Hepatocyte (in vitro differentiated cells): ENCODE measurements around the gene TMIE. TPM values are rescaled to one million over a fixed set of nuclear protein-coding genes. Genes with fewer than 3 reads are reported as not detected.

Experiments used
- DNase-seq: peaks from one replicate; pipeline ENCODE4 v3.0.0-alpha.2; 2016; ENCODE audit warnings: low spot score
- H2AFZ ChIP-seq: fragments of 200-600 bp; sonication (generic); 2 replicates; pipeline ENCODE4 v1.6.0; 2016; ENCODE audit warnings: antibody characterized with exemption, mild to moderate bottlenecking
- H3K27ac ChIP-seq: fragments of 200-600 bp; sonication (generic); 2 replicates; pipeline ENCODE4 v1.5.1; 2016; ENCODE audit warnings: mild to moderate bottlenecking
- H3K27me3 ChIP-seq: fragments of 200-600 bp; sonication (generic); 2 replicates; pipeline ENCODE4 v1.6.1; 2016
- H3K36me3 ChIP-seq: fragments of 200-600 bp; sonication (generic); replicated peaks from 2 replicates; pipeline ENCODE4 v1.5.1; 2016; ENCODE audit warnings: low read depth; ENCODE audit not compliant: insufficient read depth
- H3K4me1 ChIP-seq: fragments of 200-600 bp; sonication (generic); 2 replicates; pipeline ENCODE4 v1.5.1; 2016; ENCODE audit warnings: mild to moderate bottlenecking, moderate library complexity; ENCODE audit not compliant: insufficient read depth
- H3K4me2 ChIP-seq: fragments of 200-600 bp; sonication (generic); 2 replicates; pipeline ENCODE4 v1.6.0; 2016
- H3K4me3 ChIP-seq: fragments of 200-600 bp; sonication (generic); 2 replicates; pipeline ENCODE4 v1.5.1; 2016; ENCODE audit warnings: mild to moderate bottlenecking
- H3K79me2 ChIP-seq: fragments of 200-600 bp; sonication (generic); 2 replicates; pipeline ENCODE4 v1.6.0; 2017; ENCODE audit warnings: mild to moderate bottlenecking
- H3K9me2 ChIP-seq: fragments of 200-600 bp; sonication (generic); replicated peaks from 2 replicates; pipeline ENCODE4 v1.6.0; 2017; ENCODE audit warnings: mild to moderate bottlenecking; ENCODE audit not compliant: insufficient read depth
- H3K9me3 ChIP-seq: fragments of 200-600 bp; sonication (generic); 2 replicates; pipeline ENCODE4 v1.5.1; 2016; ENCODE audit warnings: low read depth, mild to moderate bottlenecking
- H4K20me1 ChIP-seq: fragments of 200-600 bp; sonication (generic); 2 replicates; pipeline ENCODE4 v1.6.0; 2016; ENCODE audit warnings: mild to moderate bottlenecking; ENCODE audit not compliant: insufficient read depth, poor library complexity, severe bottlenecking
- CTCF ChIP-seq: fragments of 200-600 bp; sonication (generic); IDR thresholded peaks from 2 replicates; pipeline ENCODE4 v1.5.1; 2016; ENCODE audit warnings: antibody characterized with exemption, mild to moderate bottlenecking; ENCODE audit not compliant: poor library complexity
- EZH2 ChIP-seq: fragments of 200-600 bp; sonication (generic); IDR thresholded peaks from 2 replicates; pipeline ENCODE4 v1.6.1; 2016; ENCODE audit warnings: antibody characterized with exemption, mild to moderate bottlenecking, borderline replicate concordance
- EZH2phosphoT487 ChIP-seq: fragments of 200-600 bp; sonication (generic); IDR thresholded peaks from one replicate; pipeline ENCODE4 v1.6.1; 2018; ENCODE audit warnings: antibody characterized with exemption, mild to moderate bottlenecking, low read depth, moderate library complexity; ENCODE audit not compliant: unreplicated experiment, severe bottlenecking
- WGBS: methylation state at CpG from one replicate; pipeline ENCODE4 v1.1.6; 2016; ENCODE audit warnings: low lambda C conversion rate; ENCODE audit errors: missing lambda C conversion rate; 5-methylcytosine and 5-hydroxymethylcytosine counted together
- polyA plus RNA-seq: library from polyadenylated mRNA; unstranded; fragments of >200 nt; fragmentation: Nextera tagmentation; extraction: Ambion mirVana; gene quantifications from 2 replicates; pipeline ENCODE4 v1.2.1, GENCODE V29; 2016
- total RNA-seq: library from RNA; depleted of rRNA; stranded (reverse); fragments of >200 nt; gene quantifications from 2 replicates; pipeline ENCODE4 v1.2.3, GENCODE V29; 2014

TMIE gene
- total and polyA plus RNA-seq, 2 experiments from 2014 or later = 0.37 to 0.51 TPM

GRCh38 chr3:46708401-46709156 is 7.4 kb downstream of the TMIE start:
- no peak overlapping the region for H2AFZ ChIP-seq
- no peak overlapping the region for H3K4me2 ChIP-seq
- WGBS = 86% methylated on average over 11 of the region's 11 CpGs
- H3K27ac ChIP-seq = no peak overlapping the region
- no peaks in the 10 kb centered on the region for H3K9me2 ChIP-seq
- no peaks in the 10 kb centered on the region for H3K27me3 ChIP-seq
- peaks cover 20% of the 10 kb centered on the region for H3K4me1 ChIP-seq
- TF ChIP-seq CTCF = no peak
- no peak for TF ChIP-seq EZH2phosphoT487
- TF ChIP-seq EZH2 = no peak
- H3K79me2 ChIP-seq = no peaks in the 10 kb centered on the region
- no peaks in the 10 kb centered on the region for H3K36me3 ChIP-seq
- H3K9me3 ChIP-seq = no peaks in the 10 kb centered on the region
- no peak for DNase-seq
- no peaks in the 10 kb centered on the region for H4K20me1 ChIP-seq
- no peak overlapping the region for H3K4me3 ChIP-seq

GRCh38 chr3:46709157-46709654 is 8.0 kb downstream of the TMIE start:
- Histone ChIP-seq H4K20me1 (no peaks in the 10 kb centered on the region), H3K4me2 (no peak overlapping the region), H3K36me3 (no peaks in the 10 kb centered on the region), H3K27me3 (no peaks in the 10 kb centered on the region), H3K4me3 (no peak overlapping the region), H3K4me1 (peaks cover 20% of the 10 kb centered on the region), H3K9me2 (no peaks in the 10 kb centered on the region), H3K27ac (no peak overlapping the region), H3K9me3 (no peaks in the 10 kb centered on the region), H3K79me2 (no peaks in the 10 kb centered on the region), H2AFZ (no peak overlapping the region)
- WGBS = 94% methylated on average over 7 of the region's 7 CpGs
- no peak for DNase-seq
- TF ChIP-seq EZH2 = no peak
- no peak for TF ChIP-seq EZH2phosphoT487
- TF ChIP-seq CTCF = no peak

- H3K27me3 ChIP-seq = no peaks in the 10 kb centered on the region
- WGBS = 97% methylated on average over 6 of the region's 6 CpGs
- no peaks in the 10 kb centered on the region for H3K79me2 ChIP-seq
- DNase-seq = no peak
- H3K27ac ChIP-seq = no peak overlapping the region
- no peaks in the 10 kb centered on the region for H3K36me3 ChIP-seq
- H3K9me2 ChIP-seq = no peaks in the 10 kb centered on the region
- no peaks in the 10 kb centered on the region for H4K20me1 ChIP-seq
- H3K4me3 ChIP-seq = no peak overlapping the region
- TF ChIP-seq CTCF = no peak
- TF ChIP-seq EZH2 = no peak
- no peak for TF ChIP-seq EZH2phosphoT487
- no peak overlapping the region for H2AFZ ChIP-seq
- H3K4me2 ChIP-seq = no peak overlapping the region
- H3K9me3 ChIP-seq = no peaks in the 10 kb centered on the region
- H3K4me1 ChIP-seq = peaks cover 20% of the 10 kb centered on the region
Measured at GRCh38 chr3:46709721-46710120, 8.5 kb downstream of the TMIE start.
